Left lung (tissue), 10 donors: ENCODE data around the gene ZNF436. TPM values are rescaled to one million over a fixed set of nuclear protein-coding genes. Genes with fewer than 3 reads are reported as not detected.
"Not testable (repeated sequence)": the region's sequence is repeated elsewhere in the genome, so short reads cannot be mapped to it uniquely, and the experiment has no call there.

Experiments used
- ATAC-seq: fragments of 200-7000 bp; cut with Tn5 transposase; one replicate; pipeline ENCODE4 v1.9.1; 2020; ENCODE audit warnings: moderate library complexity
- DNase-seq, 4 donors: peaks; one replicate each; pipeline ENCODE4 v3.0.0-alpha.2; 2013 to 2020
- H3K27ac ChIP-seq, 2 donors: fragments of 200-600 bp; sonication (generic) in 1 of 2; one replicate each; pipeline versions ENCODE4 v1.5.0 to v1.8.0; 2020 to 2021
- H3K27me3 ChIP-seq, 2 donors: fragments of 200-600 bp; sonication (generic) in 1 of 2; one replicate each; pipeline versions ENCODE4 v1.5.0 to v1.8.0; 2020 to 2021
- H3K36me3 ChIP-seq, 2 donors: fragments of 200-600 bp; sonication (generic) in 1 of 2; one replicate each; pipeline versions ENCODE4 v1.5.0 to v1.8.0; 2020 to 2021
- H3K4me1 ChIP-seq, 2 donors: fragments of 200-600 bp; one replicate each; pipeline ENCODE4 v1.8.0; 2021
- H3K4me3 ChIP-seq, 2 donors: fragments of 200-600 bp; sonication (generic) in 1 of 2; one replicate each; pipeline versions ENCODE4 v1.5.0 to v1.8.0; 2020 to 2021; ENCODE audit warnings: mild to moderate bottlenecking in 1 of 2
- H3K9me3 ChIP-seq, 2 donors: fragments of 200-600 bp; sonication (generic) in 1 of 2; one replicate each; pipeline versions ENCODE4 v1.5.0 to v1.8.0; 2020 to 2021
- CTCF ChIP-seq, 2 donors: fragments of 200-600 bp; sonication (generic) in 1 of 2; IDR thresholded peaks; one replicate each; pipeline versions ENCODE4 v1.5.0 to v1.8.0; 2021; ENCODE audit warnings: antibody characterized with exemption in 2 of 2
- intact Hi-C, 2 donors: fragments of 100-400 bp; cut with DNase I; formaldehyde crosslinking; loops; one replicate each; pipeline versions ENCODE4 v1.11.2 to v1.14.2; 2022
- polyA plus RNA-seq, 6 donors: library from polyadenylated mRNA; unstranded; fragments of 120-200 nt; gene quantifications; one replicate each; pipeline ENCODE4 v1.2.1, GENCODE V29; 2013; ENCODE audit not compliant: insufficient read length in 6 of 6
- total RNA-seq, 2 donors: library from RNA; stranded (reverse); fragmentation: NEBNext Ultra II Directional; extraction: Animal tissue kit (Norgen Biotek cat#: 25700); gene quantifications; one replicate each; pipeline ENCODE4 v1.2.1, GENCODE V29; 2021
- donor health status: DM: no; HTN: yes; CAD: no.
- donor health status: DM: no; HTN: no; CAD: no.

ZNF436 gene
- total and polyA plus RNA-seq, 8 donors, result 9.2 to 38.8 (median 32.7) TPM

- ATAC-seq, result peak; percentile 63
- H3K27ac ChIP-seq, result peak overlapping the region; percentile 42 to 62
- TF ChIP-seq CTCF (IDR thresholded peaks at IDR 0.05), result no peak
Measured at GRCh38 chr1:23376890-23377811, 7.5 kb upstream of the ZNF436 start.

GRCh38 chr1:23374079-23374735, 4.6 kb upstream of the ZNF436 start:
- H3K4me3 ChIP-seq, H3K27me3 ChIP-seq, intact Hi-C loops, H3K36me3 ChIP-seq, H3K27ac ChIP-seq, H3K9me3 ChIP-seq, DNase-seq, ATAC-seq: not testable (repeated sequence)
- peaks cover 18 to 40% of the 10 kb centered on the region in 2 donors for H3K4me1 ChIP-seq

More at GRCh38 chr1:23376890-23377811, 7.5 kb upstream of the ZNF436 start:
- Histone ChIP-seq H3K4me1 (peaks cover 4 to 18% of the 10 kb centered on the region in 2 donors), H3K4me3 (no peak overlapping the region), H3K27me3 (no peaks in the 10 kb centered on the region), H3K9me3 (no peaks in the 10 kb centered on the region), H3K36me3 (no peaks in the 10 kb centered on the region)
- no peak for DNase-seq
- intact Hi-C loops, result no loop called here

- no peak overlapping the region for H3K27ac ChIP-seq
- intact Hi-C loops, result no loop called here
Measured at GRCh38 chr1:23371987-23372880, 2.6 kb upstream of the ZNF436 start.

GRCh38 chr1:23370709-23371584, 1.3 kb upstream of the ZNF436 start:
- H3K27me3 ChIP-seq, result no peaks in the 10 kb centered on the region
- H3K9me3 ChIP-seq, result no peaks in the 10 kb centered on the region
- intact Hi-C loops, result no loop called here
- no peak overlapping the region for H3K4me3 ChIP-seq
- peaks cover 14 to 37% of the 10 kb centered on the region in 2 donors for H3K4me1 ChIP-seq
- H3K27ac ChIP-seq, result peak overlapping the region; percentile 97 to 99
- peak in 1 of 4 donors; percentile 51 for DNase-seq
- ATAC-seq, result no peak
- no peak for TF ChIP-seq CTCF (IDR thresholded peaks at IDR 0.05)
- H3K36me3 ChIP-seq, result peaks cover 0 to 7% of the 10 kb centered on the region in 2 donors

More at GRCh38 chr1:23371987-23372880, 2.6 kb upstream of the ZNF436 start:
- Histone ChIP-seq H3K9me3 (no peaks in the 10 kb centered on the region), H3K36me3 (no peaks in the 10 kb centered on the region), H3K4me3 (no peak overlapping the region), H3K4me1 (peaks cover 14 to 29% of the 10 kb centered on the region in 2 donors), H3K27me3 (no peaks in the 10 kb centered on the region)
- ATAC-seq, result no peak
- no peak for TF ChIP-seq CTCF (IDR thresholded peaks at IDR 0.05)
- no peak for DNase-seq
